GM19023 (cell line): ENCODE measurements around the gene ZIC1.

ENCODE experiments used
- ATAC-seq: cut with Tn5 transposase; IDR thresholded peaks from one replicate; pipeline ENCODE4 v1.9.1; 2021; ENCODE audit warnings: mild to moderate bottlenecking, moderate library complexity; ENCODE audit not compliant: unreplicated experiment

The ZIC1 gene

DNA sequence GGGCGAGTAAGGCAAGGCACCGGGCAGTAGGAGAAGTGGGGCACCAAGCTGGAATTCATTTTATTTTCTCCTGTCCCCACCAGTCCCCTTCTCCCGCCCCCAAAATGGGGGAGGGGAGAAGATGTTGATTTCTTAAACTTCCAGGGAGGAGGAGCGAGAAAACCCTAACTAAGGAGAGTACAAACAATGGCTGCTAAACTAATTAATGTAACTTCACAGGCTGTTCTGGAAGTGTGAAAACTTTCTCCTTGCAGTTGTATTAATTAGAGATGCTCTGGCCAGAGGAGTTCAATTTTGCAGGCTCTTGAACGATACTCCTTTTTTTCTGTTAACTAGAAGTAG is 14.3 kb upstream of the ZIC1 start:
- no peak for ATAC-seq

GRCh38 chr3:147395899-147396711 is 13.1 kb upstream of the ZIC1 start:
- no peak for ATAC-seq

GRCh38 chr3:147396712-147397046 is 12.5 kb upstream of the ZIC1 start:
- no peak for ATAC-seq

DNA sequence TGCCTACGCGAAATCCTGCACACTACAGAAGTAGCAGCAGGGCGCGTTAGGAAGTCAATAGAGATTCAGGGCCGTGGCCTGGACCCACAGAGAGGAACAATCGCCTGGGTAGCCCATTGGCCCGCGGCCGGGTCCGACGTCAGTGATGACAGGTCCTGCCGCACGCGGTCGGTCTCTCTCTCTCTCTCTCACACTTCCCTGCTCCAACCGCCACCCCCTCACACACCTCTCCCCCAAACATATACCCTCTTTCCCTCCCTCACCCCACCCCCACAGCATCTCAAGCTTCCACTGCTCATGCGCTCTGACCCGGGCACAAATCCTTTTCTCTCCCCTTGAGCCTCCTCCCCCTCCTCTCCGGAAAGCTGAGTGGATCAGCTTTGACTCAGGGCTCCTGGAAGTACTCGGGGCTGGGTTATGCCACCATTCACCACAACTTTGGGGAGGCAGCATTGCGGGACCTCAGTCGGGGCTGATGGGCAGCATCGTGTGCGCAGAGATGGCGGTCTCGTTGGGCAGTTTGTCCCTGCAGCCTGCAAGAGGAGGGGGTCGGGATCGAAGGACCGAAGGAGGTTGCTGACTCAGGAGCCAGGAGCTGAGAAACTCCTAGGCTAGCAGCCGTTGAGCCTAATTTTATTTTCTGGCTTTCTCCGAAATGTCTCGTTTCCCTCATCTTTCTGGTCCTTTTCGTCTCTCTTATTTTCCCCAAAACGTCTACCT is 11.8 kb upstream of the ZIC1 start:
- no peak for ATAC-seq

GRCh38 chr3:147397875-147398812 is 11.0 kb upstream of the ZIC1 start:
- no peak for ATAC-seq

GRCh38 chr3:147398813-147399534 is 10.2 kb upstream of the ZIC1 start:
- ATAC-seq, result no peak

DNA sequence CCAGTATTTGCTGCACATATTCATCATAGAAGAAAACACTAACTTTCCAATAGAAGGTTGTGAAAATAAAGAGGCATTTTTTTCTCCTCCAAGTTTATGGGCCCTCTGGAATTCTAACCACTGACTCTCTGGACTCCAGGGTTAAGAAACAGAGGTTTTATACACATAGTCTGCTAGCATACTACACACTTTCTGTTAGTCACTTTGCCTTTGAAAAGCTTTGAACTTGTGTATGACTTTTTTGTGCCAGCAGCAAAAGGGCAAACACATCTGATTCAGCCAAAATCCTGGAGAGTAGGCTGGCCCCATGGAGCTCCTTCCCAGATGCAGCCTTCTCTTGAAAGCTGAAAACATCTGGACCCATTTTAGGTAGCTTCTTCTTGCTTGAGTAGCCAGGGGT is 9.1 kb upstream of the ZIC1 start:
- ATAC-seq, result no peak

- ATAC-seq, result no peak
Observed at GRCh38 chr3:147400999-147401398, 8.2 kb upstream of the ZIC1 start.

- ATAC-seq, result no peak
Observed at GRCh38 chr3:147401421-147401820, 7.7 kb upstream of the ZIC1 start.

GRCh38 chr3:147402159-147402558 is 7.0 kb upstream of the ZIC1 start:
- ATAC-seq, result no peak

DNA sequence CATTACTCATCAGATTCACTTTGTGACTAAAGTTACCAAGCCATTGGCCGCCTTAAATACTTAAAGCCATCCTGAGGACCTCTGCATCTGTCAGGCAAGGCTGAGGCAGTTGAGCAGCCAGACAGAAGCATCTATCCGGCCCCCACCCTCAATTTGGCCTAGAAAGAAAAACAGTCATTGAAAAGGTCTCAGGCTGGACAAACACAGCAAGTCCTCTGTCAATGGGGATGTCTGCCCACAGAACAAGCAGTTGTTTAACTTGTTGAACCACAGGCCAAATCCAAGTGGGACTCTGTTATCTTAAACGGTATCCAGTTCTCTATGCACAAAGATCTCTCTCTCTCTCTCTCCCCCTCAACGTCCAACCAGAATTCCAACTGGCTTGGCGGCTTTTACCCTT is 5.7 kb upstream of the ZIC1 start:
- no peak for ATAC-seq

- ATAC-seq, result no peak
Observed at GRCh38 chr3:147404000-147404799, 5.0 kb upstream of the ZIC1 start.

GRCh38 chr3:147404800-147405230 is 4.3 kb upstream of the ZIC1 start:
- ATAC-seq, result no peak

DNA sequence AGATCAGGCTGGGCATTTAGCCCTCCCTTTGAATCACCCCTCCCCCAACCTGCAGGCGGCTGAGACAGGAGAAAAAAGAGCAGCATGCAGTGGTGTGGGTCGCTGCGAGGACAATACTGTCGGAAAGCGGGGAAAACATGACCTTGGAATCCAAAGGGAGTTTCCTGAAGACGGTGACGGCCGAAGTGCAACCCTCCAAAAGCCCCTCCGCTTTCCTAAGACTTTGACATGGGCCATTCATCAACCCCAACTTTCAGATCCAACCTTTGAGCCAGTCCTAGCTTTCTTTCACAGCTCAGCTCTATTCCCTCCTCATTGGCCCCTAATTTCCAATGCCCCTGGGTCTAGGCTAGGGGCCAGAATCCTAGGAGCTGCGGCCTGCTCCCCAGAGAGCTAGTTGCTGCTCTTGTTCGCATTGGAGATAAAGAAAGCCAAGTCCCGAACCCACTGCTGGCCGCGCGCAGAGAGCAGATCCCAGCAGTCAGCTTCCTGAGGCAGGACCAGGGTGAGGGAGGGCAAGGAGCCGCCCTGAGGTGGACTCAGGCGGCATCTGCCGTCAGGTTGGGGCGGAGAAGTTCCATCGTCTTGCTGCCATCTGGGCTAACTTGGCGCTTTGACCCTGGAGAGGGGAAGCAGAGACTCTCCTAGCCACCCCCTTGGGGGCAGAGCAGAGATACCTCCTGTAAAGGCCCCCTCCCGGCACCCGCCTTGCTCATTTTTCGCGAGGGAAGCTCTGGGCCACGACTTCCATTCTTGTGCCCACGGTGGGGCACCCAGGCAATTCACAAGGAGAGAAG is 3.7 kb upstream of the ZIC1 start:
- no peak for ATAC-seq

DNA sequence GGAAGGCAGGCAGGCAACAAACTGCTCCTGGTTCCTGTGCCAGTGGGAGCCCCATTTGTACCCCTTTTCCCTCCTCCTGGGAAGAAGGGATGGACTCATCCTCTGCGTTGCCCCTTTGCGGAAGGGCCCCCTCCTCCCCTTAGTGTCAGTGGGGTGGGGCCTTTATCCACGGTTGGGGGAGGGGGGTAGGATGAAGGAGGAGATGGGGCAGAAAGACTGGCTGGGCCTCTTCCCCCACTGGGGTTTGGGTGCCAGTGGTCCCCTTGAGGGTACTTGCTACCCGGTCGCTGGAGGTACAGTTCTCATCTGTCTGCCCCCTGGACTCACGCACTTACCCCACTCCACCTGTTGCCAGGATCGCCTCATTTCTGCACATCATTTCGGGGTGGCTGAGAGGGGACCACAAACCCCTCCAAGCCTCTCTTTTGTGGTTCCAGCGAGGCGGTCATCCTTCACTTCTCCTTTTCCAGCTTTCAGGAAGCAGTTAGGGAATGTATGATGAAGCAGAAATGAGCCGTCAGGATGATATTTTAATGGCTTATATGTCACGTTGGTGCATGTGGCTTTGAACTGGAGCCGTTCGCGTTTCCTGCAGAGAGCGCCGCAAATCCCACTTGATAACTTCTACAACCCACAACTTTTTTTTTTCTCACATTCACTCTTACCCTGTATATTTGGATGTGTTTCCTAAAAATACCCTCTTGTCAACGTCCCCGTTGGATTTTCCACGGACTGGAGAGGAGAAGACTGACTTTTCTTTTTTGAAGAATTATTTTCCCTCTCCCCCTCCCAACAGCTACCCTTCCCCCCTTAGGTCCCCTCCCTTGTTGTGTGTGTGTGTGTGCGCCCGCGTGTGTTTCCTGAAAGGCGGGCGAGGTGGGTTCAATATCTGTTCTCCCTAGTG is 2.9 kb upstream of the ZIC1 start, which contains the start of gene ZIC4:
Gene ZIC4 (minus strand): TSS at position 516 of the 904 bp plus-strand sequence. CDS start 3,746 bp downstream, outside the sequence.
- ATAC-seq, result no peak

DNA sequence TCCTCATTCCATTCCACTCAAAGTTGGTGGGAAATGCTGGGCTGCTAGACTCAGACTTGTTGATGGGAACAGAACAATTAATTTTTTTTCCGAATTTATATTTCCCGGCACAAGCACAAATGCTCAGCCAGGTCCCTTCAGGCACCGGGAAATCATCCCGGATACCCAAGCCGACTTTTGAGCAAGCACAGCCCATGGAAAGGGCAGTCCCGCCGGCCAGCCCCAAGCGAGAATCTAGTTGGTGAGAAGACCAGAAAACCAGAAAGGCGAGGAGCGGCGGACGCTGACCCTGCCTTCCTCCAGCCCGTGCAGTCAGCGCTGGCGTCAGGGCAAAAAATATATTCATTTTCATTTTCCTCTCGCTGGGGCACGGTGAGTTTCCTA is 2.1 kb upstream of the ZIC1 start:
- ATAC-seq, result no peak

DNA sequence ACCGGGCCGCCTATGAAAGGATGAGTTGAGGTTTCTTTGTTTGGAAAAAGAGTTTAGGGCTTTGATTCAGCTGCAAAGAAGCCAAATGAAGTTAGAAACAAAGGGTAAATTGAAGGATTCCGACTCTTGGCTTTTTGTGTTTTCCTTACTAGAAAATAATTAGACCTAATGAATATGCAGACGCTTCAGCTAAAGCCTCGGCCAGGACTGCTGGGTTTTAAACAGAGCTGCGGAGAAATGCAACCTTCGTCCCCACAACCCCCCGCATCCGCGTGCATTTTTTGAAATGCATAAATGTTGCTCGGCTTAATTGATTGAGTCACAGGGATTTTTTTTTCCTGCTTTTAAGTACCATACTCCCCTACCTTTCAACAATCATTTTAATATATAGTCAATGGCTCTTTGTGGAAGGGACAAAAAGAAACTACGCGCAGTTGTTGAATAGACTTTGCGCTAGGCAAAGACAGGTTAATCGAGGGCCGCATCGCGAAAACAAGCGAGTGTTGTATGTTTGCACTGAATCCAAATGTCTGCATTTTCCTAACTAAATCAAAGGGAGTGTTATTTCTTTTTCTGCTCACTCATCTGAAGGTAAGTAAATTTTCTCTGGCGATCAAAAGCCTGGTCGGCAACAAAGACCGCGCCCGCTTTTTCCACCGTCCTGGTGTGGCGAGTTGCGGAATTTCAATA is 1.5 kb upstream of the ZIC1 start:
- ATAC-seq, result no peak
